22Rv1 (cell line): Measurements from ENCODE around the gene ATP2B2.

Experiments used
- H3K27ac ChIP-seq: fragments of 450-650 bp; 2 replicates; pipeline ENCODE4 v1.5.1; 2017
- ZFX ChIP-seq: fragments of 450-650 bp; IDR thresholded peaks from 2 replicates; pipeline ENCODE4 v1.6.1; 2017; ENCODE audit warnings: antibody characterized with exemption, borderline replicate concordance
- TF ChIP-seq, protein P1 (sequence below): fragments of 450-650 bp; IDR thresholded peaks from 2 replicates; pipeline ENCODE4 v1.5.1; 2017; ENCODE audit warnings: mild to moderate bottlenecking

Gene ATP2B2

DNA sequence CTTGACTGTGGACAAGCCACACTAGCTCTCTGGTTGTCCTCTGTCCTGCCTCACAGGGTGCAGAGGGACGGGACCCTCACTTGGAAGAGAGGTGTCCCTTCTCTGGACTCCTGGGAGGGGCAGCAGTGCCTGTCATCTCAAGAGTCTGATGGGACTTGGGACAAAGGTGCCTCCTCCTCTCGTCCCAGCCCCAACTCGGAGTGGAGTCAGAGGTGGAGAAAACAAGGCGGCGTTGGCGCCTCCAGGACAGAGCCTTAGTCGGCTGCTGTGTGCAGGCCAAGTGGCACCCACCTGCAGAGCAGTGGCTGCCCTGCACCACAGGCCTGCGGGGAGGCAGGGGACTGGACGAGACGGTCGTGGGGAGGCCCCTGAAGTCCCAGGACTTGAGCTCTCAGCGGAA, 175.1 kb downstream of the ATP2B2 start:
- no peak for TF ChIP-seq ZFX
- TF ChIP-seq, protein P1, sequence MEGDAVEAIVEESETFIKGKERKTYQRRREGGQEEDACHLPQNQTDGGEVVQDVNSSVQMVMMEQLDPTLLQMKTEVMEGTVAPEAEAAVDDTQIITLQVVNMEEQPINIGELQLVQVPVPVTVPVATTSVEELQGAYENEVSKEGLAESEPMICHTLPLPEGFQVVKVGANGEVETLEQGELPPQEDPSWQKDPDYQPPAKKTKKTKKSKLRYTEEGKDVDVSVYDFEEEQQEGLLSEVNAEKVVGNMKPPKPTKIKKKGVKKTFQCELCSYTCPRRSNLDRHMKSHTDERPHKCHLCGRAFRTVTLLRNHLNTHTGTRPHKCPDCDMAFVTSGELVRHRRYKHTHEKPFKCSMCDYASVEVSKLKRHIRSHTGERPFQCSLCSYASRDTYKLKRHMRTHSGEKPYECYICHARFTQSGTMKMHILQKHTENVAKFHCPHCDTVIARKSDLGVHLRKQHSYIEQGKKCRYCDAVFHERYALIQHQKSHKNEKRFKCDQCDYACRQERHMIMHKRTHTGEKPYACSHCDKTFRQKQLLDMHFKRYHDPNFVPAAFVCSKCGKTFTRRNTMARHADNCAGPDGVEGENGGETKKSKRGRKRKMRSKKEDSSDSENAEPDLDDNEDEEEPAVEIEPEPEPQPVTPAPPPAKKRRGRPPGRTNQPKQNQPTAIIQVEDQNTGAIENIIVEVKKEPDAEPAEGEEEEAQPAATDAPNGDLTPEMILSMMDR = no peak
- H3K27ac ChIP-seq = no peak overlapping the region

GRCh38 chr3:10329495-10330015, 175.8 kb downstream of the ATP2B2 start:
- H3K27ac ChIP-seq = no peak overlapping the region
- TF ChIP-seq, protein P1 = no peak
- TF ChIP-seq ZFX = no peak

- no peak for TF ChIP-seq ZFX
- TF ChIP-seq, protein P1 = no peak
Measured at GRCh38 chr3:10328460-10329071, 176.8 kb downstream of the ATP2B2 start.

GRCh38 chr3:10327592-10327991, 177.8 kb downstream of the ATP2B2 start:
- no peak overlapping the region for H3K27ac ChIP-seq
- TF ChIP-seq ZFX = no peak

More at GRCh38 chr3:10328460-10329071, 176.8 kb downstream of the ATP2B2 start:
- H3K27ac ChIP-seq = no peak overlapping the region

DNA sequence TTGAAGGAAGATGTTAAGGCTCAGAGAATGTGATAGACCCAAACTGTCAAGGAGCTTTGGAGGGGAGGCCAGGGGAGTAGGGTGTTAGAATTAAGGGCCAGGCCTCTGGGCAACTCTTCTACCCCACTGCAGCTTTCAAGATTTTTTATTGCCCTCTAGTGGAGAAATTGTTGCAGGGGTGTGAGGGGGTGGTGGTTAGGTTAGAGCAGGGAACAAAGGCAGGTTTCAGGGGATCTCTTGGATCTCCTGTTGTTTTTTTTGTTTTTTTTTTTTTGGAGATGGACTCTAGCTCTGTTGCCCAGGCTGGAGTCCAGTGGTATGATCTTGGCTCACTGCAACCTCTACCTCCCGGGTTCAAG, 183.1 kb downstream of the ATP2B2 start:
- no peak overlapping the region for H3K27ac ChIP-seq

DNA sequence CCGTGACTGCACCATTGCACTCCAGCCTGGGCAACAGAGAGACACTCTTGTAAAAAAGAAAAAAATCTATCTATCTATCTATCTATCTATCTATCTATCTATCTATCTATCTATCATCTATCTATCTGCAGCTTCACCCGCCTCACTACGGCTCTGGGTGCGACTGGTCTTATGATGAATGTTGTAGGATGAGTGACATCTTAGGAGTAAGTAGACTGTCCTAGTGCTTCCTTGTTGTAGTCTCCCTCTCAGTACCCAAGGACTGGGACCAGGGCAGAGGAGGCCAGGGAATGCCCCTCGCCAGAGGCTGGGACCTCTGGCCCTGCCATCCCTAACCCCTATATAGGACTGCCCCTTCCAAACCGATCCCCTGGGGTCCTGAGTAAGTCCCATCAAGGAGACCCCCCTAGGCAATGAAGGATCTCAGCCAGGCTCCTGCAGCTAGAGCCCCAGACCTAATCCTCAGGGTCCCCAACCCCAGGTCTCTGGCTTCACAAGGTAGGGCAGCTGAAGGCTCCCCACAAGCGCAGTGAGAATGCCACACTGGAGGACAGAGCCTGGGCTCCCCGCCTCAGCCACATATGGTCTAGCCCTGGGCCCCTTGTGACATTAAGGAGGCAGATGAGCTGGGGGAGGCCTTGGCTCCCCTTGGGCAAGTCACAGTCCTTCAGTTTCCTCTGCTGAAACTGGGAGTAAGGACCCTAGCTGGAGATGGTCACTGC, 183.6 kb downstream of the ATP2B2 start:
- no peak overlapping the region for H3K27ac ChIP-seq
- TF ChIP-seq, protein P1 = no peak
- TF ChIP-seq ZFX = no peak

More for the DNA sequence above, 183.1 kb downstream of the ATP2B2 start:
- TF ChIP-seq, protein P1 = peak; percentile 48
- TF ChIP-seq ZFX = no peak

GRCh38 chr3:10320320-10320677, 185.1 kb downstream of the ATP2B2 start:
- TF ChIP-seq, protein P1 = no peak
- no peak for TF ChIP-seq ZFX
- H3K27ac ChIP-seq = peak overlapping the region; percentile 61

DNA sequence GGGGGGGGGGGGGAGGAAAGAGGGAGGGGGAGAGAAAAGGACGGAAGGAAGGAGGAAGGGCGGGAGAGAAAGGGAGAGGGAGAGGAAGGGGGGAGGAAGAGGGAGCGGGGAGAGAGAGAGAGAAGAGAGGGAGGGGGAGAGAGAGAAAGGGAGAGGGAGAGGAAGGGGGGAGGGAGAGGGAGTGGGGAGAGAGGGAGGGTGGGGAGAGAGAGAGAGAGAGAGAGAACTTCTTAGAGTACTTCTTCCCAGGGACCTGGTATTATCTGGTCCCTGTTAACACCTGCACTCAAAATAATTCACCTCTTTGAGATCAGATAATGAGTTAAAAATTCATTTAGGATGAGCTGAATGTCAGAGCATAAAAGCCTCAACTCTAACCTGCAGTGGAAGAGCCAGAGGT, 185.6 kb downstream of the ATP2B2 start:
- H3K27ac ChIP-seq = no peak overlapping the region
- TF ChIP-seq, protein P1 = no peak
- no peak for TF ChIP-seq ZFX
